Naive thymus-derived CD4-positive, alpha-beta T cell (primary cell): ENCODE measurements around the gene APBA2. TPM values are rescaled to one million over a fixed set of nuclear protein-coding genes. Genes with fewer than 3 reads are reported as not detected.

Experiments
- ATAC-seq: fragments of 150-1000 bp; cut with Tn5 transposase; 2 replicates; pipeline ENCODE4 v1.10.0; 2021; ENCODE audit warnings: mild to moderate bottlenecking, moderate library complexity
- CTCF ChIA-PET: fragments of 350-600 bp; sonication (Branson Sonifier 250); formaldehyde crosslinking; loops from one replicate; lab custom pipeline; 2021; ENCODE audit warnings: antibody characterized with exemption; lab: Charles Lee
- POLR2A ChIA-PET: fragments of 350-600 bp; sonication (Branson Sonifier 250); formaldehyde crosslinking; loops from one replicate; lab custom pipeline; 2021; ENCODE audit warnings: antibody characterized with exemption, inconsistent platforms; lab: Charles Lee
- DNase-seq, 9 donors: peaks; one replicate each; pipeline versions ENCODE4 v3.0.0 to v3.0.0-alpha.2; 2020 to 2022; ENCODE audit warnings: mixed read lengths in 1 of 9
- H3K27ac ChIP-seq: one replicate; pipeline ENCODE4 v1.7.0; 2013; ENCODE audit warnings: mild to moderate bottlenecking, low read depth, low read length, moderate library complexity
- H3K27me3 ChIP-seq, 2 donors: one replicate each; pipeline ENCODE4 v1.7.0; 2013; ENCODE audit warnings: low read length in 2 of 2, mild to moderate bottlenecking in 2 of 2, moderate library complexity in 2 of 2; ENCODE audit not compliant: control insufficient read depth in 2 of 2, insufficient read depth in 2 of 2
- H3K36me3 ChIP-seq, 3 experiments: 1 replicate in 2 of 3; 2 replicates in 1 of 3; pipeline ENCODE4 v1.7.0; 2013; ENCODE audit warnings: low read length in 3 of 3, mild to moderate bottlenecking in 3 of 3, moderate library complexity in 1 of 3; ENCODE audit not compliant: insufficient read depth in 3 of 3, control insufficient read depth in 2 of 3
- H3K4me1 ChIP-seq, 2 donors: one replicate each; pipeline ENCODE4 v1.7.0; 2013; ENCODE audit warnings: low read length in 2 of 2, mild to moderate bottlenecking in 2 of 2, moderate library complexity in 1 of 2; ENCODE audit not compliant: control insufficient read depth in 2 of 2, insufficient read depth in 2 of 2
- H3K4me3 ChIP-seq: 2 replicates; pipeline ENCODE4 v1.7.0; 2013; ENCODE audit warnings: mild to moderate bottlenecking, low read length
- H3K9me3 ChIP-seq, 3 experiments: 1 replicate in 2 of 3; 2 replicates in 1 of 3; pipeline ENCODE4 v1.7.0; 2013; ENCODE audit warnings: low read length in 3 of 3; ENCODE audit not compliant: control insufficient read depth in 2 of 3
- H3K27ac Mint-ChIP-seq, 9 donors: one replicate each; pipeline ENCODE4 v1.8.0; 2020 to 2022; ENCODE audit warnings: mixed read lengths in 9 of 9, mild to moderate bottlenecking in 8 of 9, moderate library complexity in 5 of 9, inconsistent platforms in 2 of 9
- H3K27me3 Mint-ChIP-seq, 5 donors: one replicate each; pipeline ENCODE4 v1.8.0; 2021 to 2022; ENCODE audit warnings: mixed read lengths in 5 of 5, mild to moderate bottlenecking in 1 of 5
- H3K36me3 Mint-ChIP-seq, 5 donors: one replicate each; pipeline ENCODE4 v1.8.0; 2020 to 2022; ENCODE audit warnings: mixed read lengths in 5 of 5, mild to moderate bottlenecking in 3 of 5, inconsistent platforms in 1 of 5
- H3K4me1 Mint-ChIP-seq, 7 donors: one replicate each; pipeline ENCODE4 v1.8.0; 2020 to 2022; ENCODE audit warnings: mixed read lengths in 7 of 7, mild to moderate bottlenecking in 3 of 7, inconsistent platforms in 1 of 7
- H3K4me3 Mint-ChIP-seq, 10 donors: one replicate each; pipeline ENCODE4 v1.8.0; 2020 to 2022; ENCODE audit warnings: mild to moderate bottlenecking in 10 of 10, mixed read lengths in 10 of 10, moderate library complexity in 6 of 10, inconsistent platforms in 2 of 10
- H3K9me3 Mint-ChIP-seq, 11 donors: one replicate each; pipeline ENCODE4 v1.8.0; 2020 to 2022; ENCODE audit warnings: mixed read lengths in 11 of 11, mild to moderate bottlenecking in 4 of 11, inconsistent platforms in 1 of 11, moderate library complexity in 1 of 11
- intact Hi-C, 2 donors: fragments of 100-400 bp; cut with micrococcal nuclease; formaldehyde crosslinking; loops; one replicate each; pipeline ENCODE4 v1.15.1; 2023
- polyA plus RNA-seq, 2 donors: library from polyadenylated mRNA; unstranded; fragments of 300-500 nt; fragmentation: Illumina TruSeq; gene quantifications; one replicate each; pipeline ENCODE4 v1.2.3, GENCODE V29; 2021
- total RNA-seq, 6 experiments: library from RNA in 5 of 6; stranded (reverse) in 5 of 6; gene quantifications; 1 replicate in 5 of 6; 2 replicates in 1 of 6; pipeline ENCODE4 v1.2.3 and lab custom pipeline; 2021 to 2026

Gene APBA2
- total and polyA plus RNA-seq, 7 experiments from 2014 or later, result 7.7 to 139 (median 110) TPM

GRCh38 chr15:28943146-28943545, 57.4 kb downstream of the APBA2 start:
- ChIA-PET POLR2A (interaction anchor here (0.6 kb wide), 1 partner anchor 30 kb away, joined by 3 read pairs; no protein-coding TSS in a partner anchor), CTCF (interaction anchor here (0.5 to 1.3 kb wide), 2 partner anchors 31 to 69 kb away, joined by 3 read pairs; no protein-coding TSS in a partner anchor)
- no peaks in the 10 kb centered on the region for H3K27me3 Mint-ChIP-seq
- peaks cover 0 to 18% (median 0%) of the 10 kb centered on the region in 3 experiments for H3K36me3 ChIP-seq
- no peak for DNase-seq
- H3K36me3 Mint-ChIP-seq, result peaks cover 7 to 23% (median 17%) of the 10 kb centered on the region in 5 donors
- no peak overlapping the region for H3K27ac ChIP-seq
- intact Hi-C loops, result no loop called here
- peak overlapping the region in 7 of 10 donors; percentile 26 to 77 (median 60) for H3K4me3 Mint-ChIP-seq
- no peaks in the 10 kb centered on the region for H3K27me3 ChIP-seq
- H3K27ac Mint-ChIP-seq, result peak overlapping the region in 7 of 9 donors; percentile 54 to 97 (median 86)
- ATAC-seq, result no peak
- peaks cover 22 to 99% (median 90%) of the 10 kb centered on the region in 7 donors for H3K4me1 Mint-ChIP-seq
- no peaks in the 10 kb centered on the region for H3K9me3 ChIP-seq
- peaks cover 0 to 4% (median 0%) of the 10 kb centered on the region in 11 donors for H3K9me3 Mint-ChIP-seq
- peaks cover 30 to 77% of the 10 kb centered on the region in 2 donors for H3K4me1 ChIP-seq
- no peak overlapping the region for H3K4me3 ChIP-seq

GRCh38 chr15:28943611-28944230, 57.9 kb downstream of the APBA2 start:
- POLR2A ChIA-PET, result interaction anchor here (0.6 to 1.1 kb wide), 2 partner anchors 10 to 30 kb away, joined by 3 read pairs; no protein-coding TSS in a partner anchor
- intact Hi-C loops, result no loop called here
- CTCF ChIA-PET, result no interaction called here
- peaks cover 7 to 23% (median 17%) of the 10 kb centered on the region in 5 donors for H3K36me3 Mint-ChIP-seq
- Histone ChIP-seq H3K9me3 (no peaks in the 10 kb centered on the region), H3K27ac (no peak overlapping the region), H3K4me3 (no peak overlapping the region), H3K4me1 (peaks cover 35 to 80% of the 10 kb centered on the region in 2 donors), H3K36me3 (peaks cover 0 to 18% (median 0%) of the 10 kb centered on the region in 3 experiments), H3K27me3 (no peaks in the 10 kb centered on the region)
- no peak for ATAC-seq
- H3K27me3 Mint-ChIP-seq, result peaks cover 0 to 4% (median 0%) of the 10 kb centered on the region in 5 donors
- peaks cover 0 to 4% (median 0%) of the 10 kb centered on the region in 11 donors for H3K9me3 Mint-ChIP-seq
- H3K4me3 Mint-ChIP-seq, result peak overlapping the region in 5 of 10 donors; percentile 27 to 68 (median 48)
- no peak for DNase-seq
- peak overlapping the region in 5 of 9 donors; percentile 23 to 95 (median 73) for H3K27ac Mint-ChIP-seq
- H3K4me1 Mint-ChIP-seq, result peaks cover 27 to 99% (median 90%) of the 10 kb centered on the region in 7 donors

GRCh38 chr15:28944286-28944685, 58.5 kb downstream of the APBA2 start:
- no peak for DNase-seq
- Mint-ChIP-seq H3K27ac (peak overlapping the region in 6 of 9 donors; percentile 23 to 95 (median 78)), H3K9me3 (peaks cover 0 to 4% (median 0%) of the 10 kb centered on the region in 11 donors), H3K27me3 (peaks cover 0 to 4% (median 0%) of the 10 kb centered on the region in 5 donors), H3K36me3 (peaks cover 7 to 25% (median 21%) of the 10 kb centered on the region in 5 donors), H3K4me3 (peak overlapping the region in 6 of 10 donors; percentile 8 to 68 (median 28)), H3K4me1 (peaks cover 26 to 99% (median 90%) of the 10 kb centered on the region in 7 donors)
- no peaks in the 10 kb centered on the region for H3K9me3 ChIP-seq
- ChIA-PET POLR2A (interaction anchor here (1.1 kb wide), 1 partner anchor 11 kb away, joined by 3 read pairs; no protein-coding TSS in a partner anchor), CTCF (interaction anchor here (0.8 kb wide), 1 partner anchor 16 kb away, joined by 6 read pairs; no protein-coding TSS in a partner anchor)
- no peaks in the 10 kb centered on the region for H3K27me3 ChIP-seq
- no peak overlapping the region for H3K4me3 ChIP-seq
- peaks cover 36 to 80% of the 10 kb centered on the region in 2 donors for H3K4me1 ChIP-seq
- H3K36me3 ChIP-seq, result peaks cover 0 to 18% (median 0%) of the 10 kb centered on the region in 3 experiments
- no peak for ATAC-seq
- H3K27ac ChIP-seq, result no peak overlapping the region
- intact Hi-C loops, result no loop called here

GRCh38 chr15:28944696-28945300, 59.0 kb downstream of the APBA2 start:
- CTCF ChIA-PET, result interaction anchor here (0.8 kb wide), 1 partner anchor 17 kb away, joined by 6 read pairs; no protein-coding TSS in a partner anchor
- peak overlapping the region in 6 of 10 donors; percentile 8 to 68 (median 38) for H3K4me3 Mint-ChIP-seq
- H3K27me3 ChIP-seq, result no peaks in the 10 kb centered on the region
- H3K4me3 ChIP-seq, result no peak overlapping the region
- H3K9me3 Mint-ChIP-seq, result peaks cover 0 to 4% (median 0%) of the 10 kb centered on the region in 11 donors
- DNase-seq (no peak), ATAC-seq (no peak)
- H3K27ac Mint-ChIP-seq, result peak overlapping the region in 6 of 9 donors; percentile 68 to 95 (median 82)
- POLR2A ChIA-PET, result interaction anchor here (1.1 kb wide), 1 partner anchor 12 kb away, joined by 3 read pairs; no protein-coding TSS in a partner anchor
- no peaks in the 10 kb centered on the region for H3K9me3 ChIP-seq
- H3K4me1 ChIP-seq, result peaks cover 36 to 80% of the 10 kb centered on the region in 2 donors
- peaks cover 0 to 18% (median 0%) of the 10 kb centered on the region in 3 experiments for H3K36me3 ChIP-seq
- H3K4me1 Mint-ChIP-seq, result peaks cover 27 to 99% (median 87%) of the 10 kb centered on the region in 7 donors
- H3K27me3 Mint-ChIP-seq, result peaks cover 0 to 4% (median 0%) of the 10 kb centered on the region in 5 donors
- no peak overlapping the region for H3K27ac ChIP-seq
- peaks cover 5 to 25% (median 18%) of the 10 kb centered on the region in 5 donors for H3K36me3 Mint-ChIP-seq
- intact Hi-C loops, result no loop called here

- Histone ChIP-seq H3K36me3 (peaks cover 0 to 18% (median 0%) of the 10 kb centered on the region in 3 experiments), H3K4me3 (no peak overlapping the region), H3K27ac (no peak overlapping the region), H3K27me3 (no peaks in the 10 kb centered on the region), H3K9me3 (no peaks in the 10 kb centered on the region), H3K4me1 (peaks cover 35 to 79% of the 10 kb centered on the region in 2 donors)
- ChIA-PET POLR2A (no interaction called here), CTCF (no interaction called here)
- Mint-ChIP-seq H3K27me3 (peaks cover 0 to 6% (median 0%) of the 10 kb centered on the region in 5 donors), H3K36me3 (peaks cover 5 to 25% (median 18%) of the 10 kb centered on the region in 5 donors), H3K27ac (peak overlapping the region in 8 of 9 donors; percentile 19 to 95 (median 82)), H3K4me3 (peak overlapping the region in 7 of 10 donors; percentile 4 to 89 (median 49)), H3K4me1 (peaks cover 29 to 97% (median 85%) of the 10 kb centered on the region in 7 donors), H3K9me3 (peaks cover 0 to 4% (median 0%) of the 10 kb centered on the region in 11 donors)
- DNase-seq (no peak), ATAC-seq (no peak)
- intact Hi-C loops, result no loop called here
Observed at GRCh38 chr15:28945626-28946230, 60.0 kb downstream of the APBA2 start.
